Prostate gland (tissue), 2 donors: ENCODE results near the gene CSDE1.
"Not testable (repeated sequence)": the region's sequence is repeated elsewhere in the genome, so short reads cannot be mapped to it uniquely, and the experiment has no call there.

Experiments
- POLR2A ChIP-seq: fragments of 450-650 bp; IDR thresholded peaks from one replicate; pipeline ENCODE4 v1.6.1; 2016; ENCODE audit warnings: antibody characterized with exemption, mild to moderate bottlenecking
- POLR2AphosphoS5 ChIP-seq: sonication (generic); formaldehyde crosslinking; IDR thresholded peaks from one replicate; pipeline ENCODE4 v1.6.1; 2017; ENCODE audit warnings: antibody characterized with exemption
- TF ChIP-seq, protein P1 (sequence below), 4 experiments: fragments of 200-600 bp in 2 of 4; fragments of 450-650 bp in 2 of 4; sonication (generic) in 2 of 4; IDR thresholded peaks; 1 replicate in 3 of 4; 2 replicates in 1 of 4; pipeline ENCODE4 v1.5.1; 2016 to 2019; ENCODE audit warnings: antibody characterized with exemption in 4 of 4, mild to moderate bottlenecking in 2 of 4, moderate library complexity in 2 of 4

- TF ChIP-seq POLR2AphosphoS5, POLR2A: not testable (repeated sequence)
- TF ChIP-seq, protein P1, sequence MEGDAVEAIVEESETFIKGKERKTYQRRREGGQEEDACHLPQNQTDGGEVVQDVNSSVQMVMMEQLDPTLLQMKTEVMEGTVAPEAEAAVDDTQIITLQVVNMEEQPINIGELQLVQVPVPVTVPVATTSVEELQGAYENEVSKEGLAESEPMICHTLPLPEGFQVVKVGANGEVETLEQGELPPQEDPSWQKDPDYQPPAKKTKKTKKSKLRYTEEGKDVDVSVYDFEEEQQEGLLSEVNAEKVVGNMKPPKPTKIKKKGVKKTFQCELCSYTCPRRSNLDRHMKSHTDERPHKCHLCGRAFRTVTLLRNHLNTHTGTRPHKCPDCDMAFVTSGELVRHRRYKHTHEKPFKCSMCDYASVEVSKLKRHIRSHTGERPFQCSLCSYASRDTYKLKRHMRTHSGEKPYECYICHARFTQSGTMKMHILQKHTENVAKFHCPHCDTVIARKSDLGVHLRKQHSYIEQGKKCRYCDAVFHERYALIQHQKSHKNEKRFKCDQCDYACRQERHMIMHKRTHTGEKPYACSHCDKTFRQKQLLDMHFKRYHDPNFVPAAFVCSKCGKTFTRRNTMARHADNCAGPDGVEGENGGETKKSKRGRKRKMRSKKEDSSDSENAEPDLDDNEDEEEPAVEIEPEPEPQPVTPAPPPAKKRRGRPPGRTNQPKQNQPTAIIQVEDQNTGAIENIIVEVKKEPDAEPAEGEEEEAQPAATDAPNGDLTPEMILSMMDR (IDR thresholded peaks at IDR 0.05): not testable (repeated sequence)
Observed at GRCh38 chr1:114776726-114777125, 18.9 kb upstream of the CSDE1 start.
